ENCODE results near the gene RBM33. TPM values are rescaled to one million over a fixed set of nuclear protein-coding genes. Genes with fewer than 3 reads are reported as not detected.

Gene RBM33
- total RNA-seq, 4 donors from 2014 or later, result 27.0 to 34.5 (median 32.6) TPM

DNA sequence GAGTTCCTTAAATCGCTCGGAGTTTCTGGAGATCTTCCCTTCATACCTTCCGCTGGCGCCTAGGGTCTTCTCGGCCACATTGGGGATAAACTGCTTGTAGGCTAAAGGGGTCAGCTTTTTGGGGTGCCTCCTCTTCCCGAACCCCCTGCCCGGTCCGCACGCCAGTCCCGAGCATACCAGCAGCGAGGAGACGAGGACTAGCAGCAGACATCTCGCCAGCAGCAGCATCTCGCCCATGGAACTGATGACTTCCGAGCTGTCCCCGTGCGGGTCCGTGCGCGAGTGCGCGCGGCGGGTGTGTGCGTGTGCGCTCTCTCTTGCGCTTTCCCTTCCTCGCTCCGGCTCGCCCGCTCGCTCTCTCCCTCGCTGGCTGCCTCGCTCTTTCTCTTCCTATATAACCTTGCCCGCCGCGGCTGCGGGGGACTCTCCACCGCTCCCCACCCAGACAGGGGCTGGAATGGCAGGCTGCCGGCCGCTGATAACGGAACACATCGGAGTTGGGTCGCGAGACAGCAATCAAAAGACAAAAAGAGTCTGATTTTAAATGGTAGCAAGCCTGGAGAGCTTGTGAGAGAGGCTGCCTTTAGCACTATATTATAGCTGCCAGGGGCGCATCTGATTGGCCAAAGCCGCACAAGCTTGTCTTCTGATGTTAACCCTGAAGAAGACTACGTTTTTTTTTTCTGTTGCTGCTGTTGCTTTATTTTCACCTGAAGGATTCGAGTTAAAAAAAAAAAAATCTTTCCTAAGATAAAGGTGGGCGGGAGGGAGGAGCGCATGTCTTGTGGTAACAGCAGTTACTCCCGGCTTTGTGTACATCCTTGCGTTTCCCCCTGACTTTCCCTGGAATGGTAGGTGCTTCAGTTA, 167.7 kb downstream of the RBM33 start, which contains the start of gene SHH:
Gene SHH (minus strand): TSS at position 569 of the 867 bp plus-strand sequence. CDS start 341 bp downstream, at position 228.
- H3K27ac ChIP-seq (replicated peaks in 1 of 4), result no peak within 1 kb of the TSS
- H3K27me3 ChIP-seq, result peaks cover 0 to 100% (median 54%) of the 10 kb centered on the region in 4 donors
- no peak for TF ChIP-seq POLR2AphosphoS5 (IDR thresholded peaks at IDR 0.05)
- no peak for TF ChIP-seq EP300 (IDR thresholded peaks at IDR 0.05)
- intact Hi-C loops (cut with DNase I), result no loop called here
- H3K4me1 ChIP-seq, result peaks cover 10 to 55% (median 41%) of the 10 kb centered on the region in 4 donors
- no peaks in the 10 kb centered on the region for H3K9me3 ChIP-seq
- DNase-seq (ENCODE audit: extremely low spot score), result no peak
- 2% methylated on average over 45 of the region's 53 CpGs for WGBS
- H3K4me3 ChIP-seq, result no peak within 1 kb of the TSS
- no peaks in the 10 kb centered on the region for H3K36me3 ChIP-seq

DNA sequence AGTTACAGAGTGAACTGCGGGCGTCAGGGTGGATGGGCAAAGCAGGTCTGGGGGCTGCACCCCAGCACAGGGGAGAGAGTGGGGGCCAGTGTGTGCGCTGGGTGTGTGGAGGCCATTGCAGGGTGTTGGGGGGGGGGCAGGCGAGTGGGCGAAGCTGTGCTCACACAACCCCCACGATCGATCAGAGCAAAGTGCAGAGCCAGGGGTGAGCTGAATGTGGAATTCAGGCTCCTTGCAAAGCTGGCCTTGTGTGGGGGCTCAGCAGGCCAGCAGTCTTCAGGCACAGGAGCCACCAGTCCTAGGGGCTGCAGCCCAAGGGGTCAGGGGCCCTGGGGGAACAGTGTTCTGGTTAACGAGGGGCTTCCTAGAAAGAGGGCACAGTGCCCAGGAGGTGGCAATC, 168.7 kb downstream of the RBM33 start:
- Histone ChIP-seq H3K4me1 (peaks cover 10 to 45% (median 36%) of the 10 kb centered on the region in 4 donors), H3K9me3 (peaks cover 0 to 3% (median 0%) of the 10 kb centered on the region in 4 donors), H3K4me3 (no peak overlapping the region), H3K27ac (replicated peaks in 1 of 4) (no peak overlapping the region), H3K36me3 (no peaks in the 10 kb centered on the region), H3K27me3 (peaks cover 0 to 100% (median 45%) of the 10 kb centered on the region in 4 donors)
- 20% methylated on average over 4 of the region's 8 CpGs for WGBS
- TF ChIP-seq POLR2AphosphoS5 (IDR thresholded peaks at IDR 0.05) (no peak), EP300 (IDR thresholded peaks at IDR 0.05) (no peak), POLR2A (IDR thresholded peaks at IDR 0.05; ENCODE audit: low read depth) (no peak)
- TF ChIP-seq, protein P1, sequence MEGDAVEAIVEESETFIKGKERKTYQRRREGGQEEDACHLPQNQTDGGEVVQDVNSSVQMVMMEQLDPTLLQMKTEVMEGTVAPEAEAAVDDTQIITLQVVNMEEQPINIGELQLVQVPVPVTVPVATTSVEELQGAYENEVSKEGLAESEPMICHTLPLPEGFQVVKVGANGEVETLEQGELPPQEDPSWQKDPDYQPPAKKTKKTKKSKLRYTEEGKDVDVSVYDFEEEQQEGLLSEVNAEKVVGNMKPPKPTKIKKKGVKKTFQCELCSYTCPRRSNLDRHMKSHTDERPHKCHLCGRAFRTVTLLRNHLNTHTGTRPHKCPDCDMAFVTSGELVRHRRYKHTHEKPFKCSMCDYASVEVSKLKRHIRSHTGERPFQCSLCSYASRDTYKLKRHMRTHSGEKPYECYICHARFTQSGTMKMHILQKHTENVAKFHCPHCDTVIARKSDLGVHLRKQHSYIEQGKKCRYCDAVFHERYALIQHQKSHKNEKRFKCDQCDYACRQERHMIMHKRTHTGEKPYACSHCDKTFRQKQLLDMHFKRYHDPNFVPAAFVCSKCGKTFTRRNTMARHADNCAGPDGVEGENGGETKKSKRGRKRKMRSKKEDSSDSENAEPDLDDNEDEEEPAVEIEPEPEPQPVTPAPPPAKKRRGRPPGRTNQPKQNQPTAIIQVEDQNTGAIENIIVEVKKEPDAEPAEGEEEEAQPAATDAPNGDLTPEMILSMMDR (IDR thresholded peaks at IDR 0.05), result no peak
- DNase-seq (ENCODE audit: extremely low spot score), result no peak
- intact Hi-C loops (cut with DNase I), result no loop called here

DNA sequence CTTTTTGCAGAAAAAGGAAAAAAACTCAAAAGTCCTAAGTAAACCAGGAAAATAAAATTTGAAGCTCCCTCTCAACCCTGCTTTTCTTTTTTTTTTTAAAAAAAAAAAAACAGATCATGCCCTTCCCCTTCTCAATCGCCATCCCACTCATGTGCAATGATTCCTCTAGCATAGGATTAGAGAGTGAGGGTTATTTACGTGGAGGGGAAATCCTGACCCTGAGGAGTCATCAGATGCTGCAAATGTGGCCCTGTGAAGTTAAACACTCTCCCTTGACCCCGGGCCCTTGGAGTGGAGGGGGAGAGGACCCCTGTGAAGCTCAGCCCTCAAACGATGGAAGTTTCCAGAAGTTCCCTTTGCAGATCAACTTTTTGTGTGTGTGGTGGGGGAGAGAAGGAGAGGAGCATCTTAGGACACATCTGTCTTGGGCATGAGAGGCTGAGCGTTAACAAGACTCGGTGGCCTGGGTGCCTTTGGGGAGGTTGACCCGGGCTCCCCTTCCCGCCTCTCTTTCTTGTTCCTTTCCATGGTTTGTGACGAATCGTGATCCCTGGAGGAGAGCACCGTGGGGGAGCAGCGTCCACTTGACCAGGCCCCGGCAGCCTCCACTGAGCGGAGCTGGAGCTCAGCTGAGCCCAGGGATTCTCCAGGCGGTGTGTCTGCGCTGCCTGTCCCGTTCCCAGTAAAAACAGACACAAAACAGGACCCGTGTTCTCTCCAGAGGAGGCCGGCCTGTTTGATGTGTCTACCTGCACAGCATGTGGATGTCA, 169.3 kb downstream of the RBM33 start:
- 13% methylated on average over 12 of the region's 19 CpGs for WGBS
- Histone ChIP-seq H3K4me1 (peaks cover 5 to 39% (median 30%) of the 10 kb centered on the region in 4 donors), H3K4me3 (no peak overlapping the region), H3K27ac (replicated peaks in 1 of 4) (no peak overlapping the region), H3K27me3 (peaks cover 0 to 100% (median 39%) of the 10 kb centered on the region in 4 donors), H3K36me3 (no peaks in the 10 kb centered on the region), H3K9me3 (peaks cover 0 to 3% (median 0%) of the 10 kb centered on the region in 4 donors)
- TF ChIP-seq POLR2AphosphoS5 (IDR thresholded peaks at IDR 0.05), result no peak
- intact Hi-C loops (cut with DNase I), result no loop called here
- DNase-seq (ENCODE audit: extremely low spot score), result no peak

DNA sequence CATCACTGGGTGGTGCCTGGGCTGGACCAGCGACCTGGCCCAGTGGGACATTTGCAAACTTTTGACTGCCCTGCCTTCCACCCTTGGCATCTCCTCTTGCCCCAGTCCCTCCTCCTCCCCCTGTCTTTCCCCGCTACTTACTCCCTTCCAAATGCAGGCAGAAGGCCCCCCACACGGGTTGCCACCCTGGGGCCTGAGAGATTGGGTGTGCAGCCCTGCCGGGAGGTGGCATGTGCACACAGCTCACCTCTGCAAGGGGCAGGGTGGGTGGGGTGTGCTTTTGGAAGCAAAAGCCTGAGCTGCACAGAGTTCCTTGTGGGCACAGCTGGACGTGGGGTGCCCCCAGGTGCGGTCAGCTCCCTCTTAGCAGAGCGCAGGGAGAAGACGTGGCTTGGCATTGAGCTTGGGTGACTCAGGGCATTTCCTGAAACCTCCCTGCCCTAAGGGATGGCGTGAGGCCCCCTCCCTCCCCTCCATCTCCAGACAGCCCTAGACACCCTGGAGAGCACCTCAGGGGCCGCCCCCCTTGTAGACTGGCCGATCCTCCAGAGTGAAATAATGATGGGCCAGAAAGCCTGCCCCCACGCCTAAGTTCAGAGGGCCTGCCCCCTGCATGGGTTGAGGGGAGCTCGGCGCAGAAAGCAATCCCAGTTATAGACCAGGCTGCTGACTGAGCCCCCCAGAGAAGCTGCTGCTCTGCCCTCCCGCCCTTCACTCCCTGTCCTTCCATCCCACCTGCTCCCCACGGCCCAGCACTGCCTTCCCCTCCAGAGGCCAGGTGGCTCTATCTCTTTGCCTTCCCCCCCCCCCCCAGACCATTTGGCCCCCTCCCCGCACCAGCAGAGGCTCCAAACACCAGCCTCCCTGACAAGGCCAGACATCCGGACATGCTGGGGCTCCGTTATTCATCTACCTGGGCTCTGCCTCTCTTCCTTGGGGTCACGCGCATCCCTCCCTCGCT, 170.1 kb downstream of the RBM33 start:
- Histone ChIP-seq H3K4me3 (no peak overlapping the region), H3K27ac (replicated peaks in 1 of 4) (no peak overlapping the region), H3K9me3 (peaks cover 0 to 3% (median 0%) of the 10 kb centered on the region in 4 donors), H3K27me3 (peaks cover 0 to 100% (median 32%) of the 10 kb centered on the region in 4 donors), H3K4me1 (peaks cover 5 to 30% (median 21%) of the 10 kb centered on the region in 4 donors), H3K36me3 (no peaks in the 10 kb centered on the region)
- WGBS, result 7% methylated on average over 19 of the region's 22 CpGs
- DNase-seq (ENCODE audit: extremely low spot score), result no peak
- intact Hi-C loops (cut with DNase I), result loop anchor here (5.0 kb wide), 1 partner anchor 658 kb away; no protein-coding TSS in a partner anchor
- TF ChIP-seq, protein P1 (IDR thresholded peaks at IDR 0.05), result no peak

All from esophagus muscularis mucosa (tissue), 4 donors.